ENCODE results near the gene ZFP36L1.

DNA sequence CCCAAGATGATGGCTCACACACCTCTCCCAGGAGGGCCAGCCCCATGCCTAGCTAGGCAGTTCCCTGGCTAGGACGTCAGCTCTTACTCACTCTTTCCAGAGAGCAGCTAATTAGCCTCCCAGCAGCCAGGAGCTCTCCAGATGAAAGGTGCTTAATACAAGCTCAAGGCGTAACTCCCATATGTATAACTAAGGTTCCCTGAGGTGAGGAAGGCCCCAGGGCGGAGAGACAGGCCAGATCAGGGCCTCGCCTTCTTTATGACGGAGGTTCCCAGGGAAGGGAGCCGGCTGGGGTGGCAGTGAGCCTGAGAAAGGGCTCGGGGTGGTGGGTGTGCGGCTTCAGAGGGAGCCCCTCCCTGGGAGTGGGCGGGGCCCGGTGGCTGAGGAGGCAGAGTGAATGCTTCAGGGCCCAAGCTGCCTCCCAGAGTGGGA lies 26.4 kb upstream of the ZFP36L1 start:
- TF ChIP-seq POLR2AphosphoS5 (IDR thresholded peaks at IDR 0.05; ENCODE audit: low read depth, low read length) (no peak), POLR2A (IDR thresholded peaks at IDR 0.05; ENCODE audit: low read depth, low read length) (no peak)

Data from GM12892 (cell line).